Gastroesophageal sphincter (tissue), 3 donors: ENCODE measurements around the gene PODXL2.

Experiments used
- EP300 ChIP-seq: sonication (generic); formaldehyde crosslinking; IDR thresholded peaks from one replicate; pipeline ENCODE4 v1.6.1; 2017; ENCODE audit warnings: antibody characterized with exemption, mild to moderate bottlenecking
- POLR2A ChIP-seq, 2 donors: fragments of 450-650 bp; IDR thresholded peaks; one replicate each; pipeline ENCODE4 v1.6.1; 2017; ENCODE audit warnings: antibody characterized with exemption in 2 of 2, mild to moderate bottlenecking in 2 of 2, moderate library complexity in 1 of 2
- TF ChIP-seq, protein P1 (sequence below), 4 experiments: fragments of 200-600 bp in 2 of 4; fragments of 450-650 bp in 2 of 4; sonication (generic) in 1 of 4; IDR thresholded peaks; one replicate each; pipeline ENCODE4 v1.5.1; 2017 to 2019; ENCODE audit warnings: antibody characterized with exemption in 4 of 4, mild to moderate bottlenecking in 2 of 4, moderate library complexity in 2 of 4

DNA sequence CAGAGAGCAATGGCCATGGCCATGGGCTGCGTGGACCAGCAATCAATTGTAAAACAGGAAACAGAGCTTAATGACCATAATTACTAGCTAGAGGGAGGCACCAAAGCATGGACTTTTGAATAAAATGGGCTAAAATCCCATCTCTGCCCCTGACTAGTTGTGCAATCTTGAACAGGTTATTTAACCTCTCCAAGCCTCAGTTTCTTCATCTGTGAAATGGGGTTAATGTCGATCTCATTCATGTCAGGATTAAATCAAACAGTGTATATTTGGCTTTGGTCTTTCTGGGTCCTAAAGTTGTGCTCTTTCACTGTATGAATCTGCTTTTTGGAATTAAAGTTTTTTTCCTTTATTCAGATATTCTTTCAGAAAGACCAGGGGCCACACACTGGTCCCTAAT, 79.9 kb downstream of the PODXL2 start:
- TF ChIP-seq, protein P1, sequence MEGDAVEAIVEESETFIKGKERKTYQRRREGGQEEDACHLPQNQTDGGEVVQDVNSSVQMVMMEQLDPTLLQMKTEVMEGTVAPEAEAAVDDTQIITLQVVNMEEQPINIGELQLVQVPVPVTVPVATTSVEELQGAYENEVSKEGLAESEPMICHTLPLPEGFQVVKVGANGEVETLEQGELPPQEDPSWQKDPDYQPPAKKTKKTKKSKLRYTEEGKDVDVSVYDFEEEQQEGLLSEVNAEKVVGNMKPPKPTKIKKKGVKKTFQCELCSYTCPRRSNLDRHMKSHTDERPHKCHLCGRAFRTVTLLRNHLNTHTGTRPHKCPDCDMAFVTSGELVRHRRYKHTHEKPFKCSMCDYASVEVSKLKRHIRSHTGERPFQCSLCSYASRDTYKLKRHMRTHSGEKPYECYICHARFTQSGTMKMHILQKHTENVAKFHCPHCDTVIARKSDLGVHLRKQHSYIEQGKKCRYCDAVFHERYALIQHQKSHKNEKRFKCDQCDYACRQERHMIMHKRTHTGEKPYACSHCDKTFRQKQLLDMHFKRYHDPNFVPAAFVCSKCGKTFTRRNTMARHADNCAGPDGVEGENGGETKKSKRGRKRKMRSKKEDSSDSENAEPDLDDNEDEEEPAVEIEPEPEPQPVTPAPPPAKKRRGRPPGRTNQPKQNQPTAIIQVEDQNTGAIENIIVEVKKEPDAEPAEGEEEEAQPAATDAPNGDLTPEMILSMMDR (IDR thresholded peaks at IDR 0.05): no peak
- TF ChIP-seq POLR2A (IDR thresholded peaks at IDR 0.05) (no peak), EP300 (no peak)
